ENCODE measurements around the gene MOB3A. TPM values are rescaled to one million over a fixed set of nuclear protein-coding genes. Genes with fewer than 3 reads are reported as not detected.

MOB3A gene
- total RNA-seq, 1 donor = 36.7 TPM

- no peak for DNase-seq (ENCODE audit: low read depth)
- H3K4me3 ChIP-seq (ENCODE audit: low read depth, low read length) = no peak overlapping the region
- TF ChIP-seq CTCF (IDR thresholded peaks at IDR 0.05; ENCODE audit: insufficient read depth, low read depth, low read length) = no peak
Measured at GRCh38 chr19:2113439-2114211, 17.5 kb upstream of the MOB3A start.

GRCh38 chr19:2112516-2113320, 16.6 kb upstream of the MOB3A start:
- TF ChIP-seq CTCF (IDR thresholded peaks at IDR 0.05; ENCODE audit: insufficient read depth, low read depth, low read length) = no peak
- no peak for DNase-seq (ENCODE audit: low read depth)

GRCh38 chr19:2111886-2112285, 15.8 kb upstream of the MOB3A start:
- no peak overlapping the region for H3K4me3 ChIP-seq (ENCODE audit: low read depth, low read length)
- TF ChIP-seq CTCF (IDR thresholded peaks at IDR 0.05; ENCODE audit: insufficient read depth, low read depth, low read length) = no peak
- DNase-seq (ENCODE audit: low read depth) = no peak

More at GRCh38 chr19:2112516-2113320, 16.6 kb upstream of the MOB3A start:
- no peak overlapping the region for H3K4me3 ChIP-seq (ENCODE audit: low read depth, low read length)

GRCh38 chr19:2111425-2111824, 15.3 kb upstream of the MOB3A start:
- TF ChIP-seq CTCF (IDR thresholded peaks at IDR 0.05; ENCODE audit: insufficient read depth, low read depth, low read length) = no peak
- no peak for DNase-seq (ENCODE audit: low read depth)
- no peak overlapping the region for H3K4me3 ChIP-seq (ENCODE audit: low read depth, low read length)

- no peak overlapping the region for H3K4me3 ChIP-seq (ENCODE audit: low read depth, low read length)
- DNase-seq (ENCODE audit: low read depth) = no peak
- TF ChIP-seq CTCF (IDR thresholded peaks at IDR 0.05; ENCODE audit: insufficient read depth, low read depth, low read length) = no peak
Measured at GRCh38 chr19:2110822-2111221, 14.7 kb upstream of the MOB3A start.

- TF ChIP-seq CTCF (IDR thresholded peaks at IDR 0.05; ENCODE audit: insufficient read depth, low read depth, low read length) = no peak
Measured at GRCh38 chr19:2109046-2109864, 13.1 kb upstream of the MOB3A start.

More at GRCh38 chr19:2109046-2109864, 13.1 kb upstream of the MOB3A start:
- H3K4me3 ChIP-seq (ENCODE audit: low read depth, low read length) = no peak overlapping the region
- DNase-seq (ENCODE audit: low read depth) = no peak

Data from fibroblast of villous mesenchyme (primary cell).